Fibroblast of lung (primary cell): ENCODE measurements around the gene SGCD. TPM values are rescaled to one million over a fixed set of nuclear protein-coding genes. Genes with fewer than 3 reads are reported as not detected.

Experiments used
- DNase-seq, 2 donors: peaks; one replicate each; pipeline versions ENCODE4 v3.0.0 to v3.0.0-alpha.2; 2010; ENCODE audit warnings: low read depth in 2 of 2
- H2AFZ ChIP-seq: 2 replicates; pipeline ENCODE4 v1.5.1; 2012; ENCODE audit warnings: low read length, control low read depth, inconsistent platforms
- H3K27ac ChIP-seq: 2 replicates; pipeline ENCODE4 v1.5.1; 2011; ENCODE audit warnings: low read length, control low read depth; ENCODE audit not compliant: insufficient read depth
- H3K27me3 ChIP-seq: 2 replicates; pipeline ENCODE4 v1.5.1; 2011; ENCODE audit warnings: mild to moderate bottlenecking, low read length; ENCODE audit not compliant: control insufficient read depth, insufficient read depth
- H3K36me3 ChIP-seq: 2 replicates; pipeline ENCODE4 v1.5.1; 2011; ENCODE audit warnings: low read length; ENCODE audit not compliant: control insufficient read depth, insufficient read depth
- H3K4me1 ChIP-seq: 2 replicates; pipeline ENCODE4 v1.5.1; 2011; ENCODE audit warnings: low read length; ENCODE audit not compliant: control insufficient read depth, insufficient read depth; ENCODE audit errors: extremely low read depth
- H3K4me2 ChIP-seq: 2 replicates; pipeline ENCODE4 v1.5.1; 2011; ENCODE audit warnings: low read length, control low read depth; ENCODE audit not compliant: insufficient read depth; ENCODE audit errors: extremely low read depth
- H3K4me3 ChIP-seq, 4 experiments: fragments of 200-600 bp in 1 of 4; sonication (generic) in 1 of 4; replicated peaks in 1 of 4; 2 replicates each; pipeline ENCODE4 v1.5.1; 2011 to 2016; ENCODE audit warnings: low read length in 4 of 4, low read depth in 3 of 4, mild to moderate bottlenecking in 3 of 4, control low read depth in 2 of 4, inconsistent platforms in 1 of 4, mixed read lengths in 1 of 4; ENCODE audit not compliant: insufficient read depth in 1 of 4; ENCODE audit errors: control extremely low read depth in 1 of 4
- H3K79me2 ChIP-seq: 2 replicates; pipeline ENCODE4 v1.5.1; 2012; ENCODE audit warnings: mild to moderate bottlenecking, low read length, inconsistent platforms; ENCODE audit not compliant: control insufficient read depth, insufficient read depth
- H3K9ac ChIP-seq: 2 replicates; pipeline ENCODE4 v1.5.1; 2011; ENCODE audit warnings: mild to moderate bottlenecking, low read length, control low read depth; ENCODE audit not compliant: insufficient read depth
- H3K9me3 ChIP-seq: 2 replicates; pipeline ENCODE4 v1.5.1; 2012; ENCODE audit warnings: low read depth, low read length; ENCODE audit not compliant: control insufficient read depth, insufficient read depth
- H4K20me1 ChIP-seq: 2 replicates; pipeline ENCODE4 v1.5.1; 2011; ENCODE audit warnings: low read length; ENCODE audit not compliant: control insufficient read depth, insufficient read depth; ENCODE audit errors: extremely low read depth
- EZH2 ChIP-seq: IDR thresholded peaks from 2 replicates; pipeline ENCODE4 v1.5.1; 2012; ENCODE audit warnings: low read length, control low read depth, mild to moderate bottlenecking; ENCODE audit errors: missing control alignments
- polyA plus RNA-seq, 2 donors: library from polyadenylated mRNA; depleted of rRNA in 1 of 2; stranded (reverse) in 1 of 2; unstranded in 1 of 2; fragments of >200 nt; gene quantifications; 2 replicates each; pipeline ENCODE4 v1.2.1, GENCODE V29; 2011 to 2012; ENCODE audit warnings: missing spikeins in 1 of 2
- total RNA-seq: library from RNA; depleted of rRNA; stranded (reverse); fragments of >200 nt; gene quantifications from 2 replicates; pipeline ENCODE4 v1.2.1, GENCODE V29; 2014
- TF ChIP-seq, protein P1 (sequence below), 2 donors: IDR thresholded peaks in 1 of 2; conservative IDR thresholded peaks in 1 of 2; 1 replicate in 1 of 2; 2 replicates in 1 of 2; pipeline ENCODE4 v1.5.1; 2011 to 2012; ENCODE audit warnings: low read length in 2 of 2, control low read depth in 1 of 2, inconsistent platforms in 1 of 2, low read depth in 1 of 2, mild to moderate bottlenecking in 1 of 2

Gene SGCD
- total and polyA plus RNA-seq, 2 donors (not counting 1 experiment from before 2014, with no cell fraction given): 13.3 to 67.5 TPM

- H3K36me3 ChIP-seq: no peaks in the 10 kb centered on the region
- peak; percentile 5 to 20 for DNase-seq
- no peak overlapping the region for H3K9ac ChIP-seq
- no peak overlapping the region for H3K4me2 ChIP-seq
- no peak overlapping the region for H2AFZ ChIP-seq
- H3K27me3 ChIP-seq: no peaks in the 10 kb centered on the region
- H3K79me2 ChIP-seq: no peaks in the 10 kb centered on the region
- H3K4me1 ChIP-seq: no peaks in the 10 kb centered on the region
- no peak overlapping the region for H3K4me3 ChIP-seq
- TF ChIP-seq, protein P1, sequence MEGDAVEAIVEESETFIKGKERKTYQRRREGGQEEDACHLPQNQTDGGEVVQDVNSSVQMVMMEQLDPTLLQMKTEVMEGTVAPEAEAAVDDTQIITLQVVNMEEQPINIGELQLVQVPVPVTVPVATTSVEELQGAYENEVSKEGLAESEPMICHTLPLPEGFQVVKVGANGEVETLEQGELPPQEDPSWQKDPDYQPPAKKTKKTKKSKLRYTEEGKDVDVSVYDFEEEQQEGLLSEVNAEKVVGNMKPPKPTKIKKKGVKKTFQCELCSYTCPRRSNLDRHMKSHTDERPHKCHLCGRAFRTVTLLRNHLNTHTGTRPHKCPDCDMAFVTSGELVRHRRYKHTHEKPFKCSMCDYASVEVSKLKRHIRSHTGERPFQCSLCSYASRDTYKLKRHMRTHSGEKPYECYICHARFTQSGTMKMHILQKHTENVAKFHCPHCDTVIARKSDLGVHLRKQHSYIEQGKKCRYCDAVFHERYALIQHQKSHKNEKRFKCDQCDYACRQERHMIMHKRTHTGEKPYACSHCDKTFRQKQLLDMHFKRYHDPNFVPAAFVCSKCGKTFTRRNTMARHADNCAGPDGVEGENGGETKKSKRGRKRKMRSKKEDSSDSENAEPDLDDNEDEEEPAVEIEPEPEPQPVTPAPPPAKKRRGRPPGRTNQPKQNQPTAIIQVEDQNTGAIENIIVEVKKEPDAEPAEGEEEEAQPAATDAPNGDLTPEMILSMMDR (conservative IDR thresholded peaks at IDR 0.05 in 1 of 2, IDR thresholded peaks at IDR 0.05 in 1 of 2; ENCODE audit: low read depth in 1 of 2, low read length in 2 of 2): peak; percentile 42 to 54
- no peak for TF ChIP-seq EZH2
- no peak overlapping the region for H3K27ac ChIP-seq
- H4K20me1 ChIP-seq: no peaks in the 10 kb centered on the region
- no peaks in the 10 kb centered on the region for H3K9me3 ChIP-seq
These were observed 489.1 kb downstream of the SGCD start for GRCh38 chr5:156815988-156816599.
